GM21526 (cell line): ENCODE data around the gene AKR1B1.

ENCODE experiments used
- ATAC-seq: cut with Tn5 transposase; IDR thresholded peaks from one replicate; pipeline ENCODE4 v1.9.1; 2021; ENCODE audit warnings: moderate library complexity; ENCODE audit not compliant: unreplicated experiment, low FRiP score

AKR1B1 gene

GRCh38 chr7:134422008-134422407 is 36.9 kb downstream of the AKR1B1 start:
- ATAC-seq: no peak

DNA sequence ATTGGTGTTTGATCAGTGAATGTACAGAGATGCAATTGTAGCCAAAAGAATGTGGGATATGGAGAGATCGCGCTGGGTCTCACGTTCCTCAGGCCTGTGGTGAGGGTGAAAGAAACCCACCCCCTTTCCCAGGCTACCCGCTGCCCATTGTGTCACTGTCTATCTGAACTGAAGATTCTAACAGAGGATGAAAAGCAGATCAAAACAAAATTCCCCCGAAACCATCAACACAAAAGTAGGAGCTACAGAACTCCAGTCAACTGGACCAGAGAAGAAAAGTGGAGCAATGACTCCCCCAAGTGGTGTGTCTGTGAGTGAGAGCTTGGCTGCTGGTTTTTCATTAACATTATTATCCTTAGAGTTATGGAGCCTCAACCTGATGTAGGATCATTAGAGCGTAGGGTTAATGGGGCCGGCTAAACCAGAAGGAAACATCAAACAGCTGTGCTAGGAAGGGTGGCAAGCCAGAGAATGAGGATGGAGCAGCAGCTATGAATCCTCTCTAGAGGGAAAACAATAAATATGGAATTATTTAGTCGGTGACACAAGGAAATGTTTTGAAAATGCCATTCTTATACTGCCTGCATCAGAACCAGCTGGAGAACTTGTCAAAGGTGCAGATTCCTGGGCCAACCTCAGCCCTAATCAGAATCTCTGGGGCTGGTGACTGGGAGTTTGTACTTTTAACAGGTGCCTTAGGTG is 38.3 kb downstream of the AKR1B1 start:
- no peak for ATAC-seq

GRCh38 chr7:134419875-134420274 is 39.0 kb downstream of the AKR1B1 start:
- no peak for ATAC-seq

GRCh38 chr7:134419085-134419484 is 39.8 kb downstream of the AKR1B1 start:
- ATAC-seq: no peak

- no peak for ATAC-seq
These were observed 43.2 kb downstream of the AKR1B1 start for GRCh38 chr7:134415700-134416099.

DNA sequence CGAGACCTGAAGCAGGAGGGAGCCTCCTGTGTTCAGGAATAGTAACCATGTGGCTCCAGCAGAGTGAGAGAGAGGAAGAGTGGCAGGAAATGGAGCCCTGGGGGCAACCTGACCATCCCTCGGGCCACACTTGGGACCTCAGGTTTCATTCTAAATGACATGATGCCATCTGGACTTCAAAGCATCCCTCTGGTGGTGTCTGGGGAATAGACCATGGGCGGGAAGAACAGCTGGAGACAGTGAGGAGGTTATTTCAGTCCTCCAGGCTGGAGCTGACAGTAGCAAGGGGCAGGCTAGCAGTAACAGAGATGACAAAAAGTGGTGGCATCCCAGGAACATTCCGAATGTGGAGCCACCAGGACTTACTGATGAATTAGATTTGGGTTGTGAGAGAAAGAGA is 44.8 kb downstream of the AKR1B1 start:
- no peak for ATAC-seq

DNA sequence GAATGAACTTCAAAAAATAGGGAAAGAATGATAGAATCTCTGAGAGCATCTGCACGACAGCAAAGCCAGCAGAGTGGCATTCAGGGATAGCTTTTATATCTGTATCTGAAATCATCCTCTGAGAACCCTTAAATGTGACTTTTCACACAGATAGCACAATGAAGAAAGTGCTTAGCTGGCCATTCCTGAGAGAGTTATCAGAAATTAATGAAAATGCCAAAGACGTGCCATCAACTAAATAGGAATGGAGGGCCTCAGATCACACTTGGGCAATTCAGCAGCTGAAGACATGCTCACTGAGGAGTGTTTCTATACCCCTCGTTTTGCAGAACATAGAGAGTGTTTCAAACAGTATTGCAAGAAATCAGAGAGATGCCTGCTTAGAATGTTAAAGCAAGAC is 51.6 kb downstream of the AKR1B1 start:
- ATAC-seq: no peak

- ATAC-seq: no peak
These were observed 52.5 kb downstream of the AKR1B1 start for GRCh38 chr7:134406431-134406830.

DNA sequence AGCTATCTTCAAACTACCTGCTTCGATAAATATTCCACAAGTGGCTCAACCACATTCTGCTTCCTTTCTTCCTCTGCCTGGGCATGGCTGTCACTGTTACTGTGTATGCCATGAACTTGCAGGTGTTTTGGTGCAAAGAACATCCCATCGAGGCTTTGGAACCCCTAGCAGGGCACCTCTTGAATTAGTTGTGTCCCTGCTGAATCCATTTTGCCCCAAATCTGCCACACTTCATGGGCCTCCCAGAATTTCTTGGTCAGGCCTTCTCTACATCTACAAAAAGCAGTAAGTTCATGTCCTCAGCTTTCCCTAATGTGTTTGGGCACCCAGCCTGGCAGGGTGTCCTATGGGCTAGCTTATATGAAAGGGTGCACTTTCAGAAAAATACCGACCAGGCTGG is 53.6 kb downstream of the AKR1B1 start:
- ATAC-seq: no peak

GRCh38 chr7:134403062-134403461 is 55.8 kb downstream of the AKR1B1 start:
- no peak for ATAC-seq

DNA sequence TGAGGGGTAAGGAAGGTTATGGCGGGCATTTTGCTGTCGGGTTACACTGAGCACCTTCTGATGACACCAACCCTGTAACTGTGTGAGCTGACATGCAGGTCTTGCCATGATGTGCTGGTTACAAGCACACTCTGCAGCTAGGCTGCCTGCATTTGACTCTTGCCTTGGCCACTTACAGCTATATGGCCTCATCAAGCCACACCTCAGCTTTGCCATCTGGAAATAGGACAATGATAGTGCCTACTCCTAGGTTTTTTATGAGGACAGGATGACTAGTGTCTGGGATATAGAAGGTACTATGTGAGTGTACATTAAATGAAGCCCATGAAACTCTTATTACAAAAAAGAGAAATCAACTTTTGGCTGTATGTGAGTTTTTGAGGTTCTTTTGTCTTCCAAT is 58.0 kb downstream of the AKR1B1 start:
- ATAC-seq: no peak

DNA sequence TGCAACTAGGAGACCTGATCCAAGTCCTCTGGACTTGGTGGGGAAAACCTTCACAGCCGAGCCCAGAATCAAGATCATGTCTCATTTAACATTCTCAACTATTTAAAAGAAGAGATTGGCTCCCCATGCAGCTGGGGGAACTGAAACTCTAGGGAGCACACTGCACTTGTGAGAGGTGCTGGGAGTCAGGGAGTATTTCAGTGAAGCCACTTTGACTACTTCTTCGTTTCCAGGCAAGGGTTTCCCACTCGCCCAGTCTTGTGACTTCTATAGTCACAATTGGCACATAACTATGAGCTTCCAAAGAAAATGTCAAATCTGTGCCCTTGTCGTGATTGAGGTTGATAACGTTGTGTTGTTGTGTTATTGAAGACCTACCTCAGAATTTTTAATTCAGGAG is 62.9 kb downstream of the AKR1B1 start:
- ATAC-seq: no peak

DNA sequence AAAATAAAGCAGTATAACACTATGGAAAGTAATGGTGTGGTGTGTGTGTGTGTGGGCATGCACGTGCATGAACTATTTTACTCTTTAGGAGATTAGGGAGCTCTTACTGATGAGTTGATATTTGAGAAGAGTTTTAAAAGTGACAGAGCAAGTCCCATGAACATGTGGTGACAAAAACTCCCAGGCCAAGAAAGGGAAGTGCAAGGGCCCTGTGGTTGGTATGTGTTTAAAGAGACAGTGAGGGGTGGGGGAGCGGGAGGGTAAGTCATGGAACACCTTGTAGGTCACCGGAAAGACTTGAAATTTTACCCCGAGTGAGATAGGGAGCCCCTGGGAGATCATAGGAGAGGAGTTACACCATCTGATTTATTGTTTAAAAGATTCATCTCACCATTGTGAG is 63.3 kb downstream of the AKR1B1 start:
- no peak for ATAC-seq

GRCh38 chr7:134394056-134394455 is 64.8 kb downstream of the AKR1B1 start:
- no peak for ATAC-seq
